HK-2 (cell line): ENCODE measurements around the gene ABHD8.
A peak's percentile ranks its signal among the peaks of the same experiment; 100 is the strongest.
"Not testable (repeated sequence)": the region's sequence is repeated elsewhere in the genome, so short reads cannot be mapped to it uniquely, and the experiment has no call there.

Experiments used
- DNase-seq: peaks from one replicate; pipeline ENCODE4 v3.0.0-alpha.2; 2018; ENCODE audit not compliant: unreplicated experiment

ABHD8 gene

DNA sequence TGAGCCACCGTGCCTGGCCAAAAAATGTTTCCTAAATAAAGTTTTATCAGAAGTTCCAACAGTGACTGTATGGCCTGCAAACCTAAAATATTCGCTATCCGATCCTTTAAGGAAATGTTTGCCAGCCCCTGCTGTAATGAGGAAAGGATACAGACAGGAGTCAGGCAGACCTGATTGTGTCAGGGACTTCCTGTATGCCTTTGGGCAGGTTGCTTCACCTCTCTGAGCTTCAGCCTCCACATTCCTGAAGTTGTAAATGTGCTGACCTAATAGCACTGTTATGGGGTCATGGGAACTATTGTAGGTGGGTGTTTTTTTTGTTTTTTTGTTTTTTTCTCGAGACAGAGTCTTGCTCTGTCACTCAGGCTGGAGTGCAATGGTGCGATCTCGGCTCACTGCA lies 6.2 kb downstream of the ABHD8 start:
- no peak for DNase-seq

DNA sequence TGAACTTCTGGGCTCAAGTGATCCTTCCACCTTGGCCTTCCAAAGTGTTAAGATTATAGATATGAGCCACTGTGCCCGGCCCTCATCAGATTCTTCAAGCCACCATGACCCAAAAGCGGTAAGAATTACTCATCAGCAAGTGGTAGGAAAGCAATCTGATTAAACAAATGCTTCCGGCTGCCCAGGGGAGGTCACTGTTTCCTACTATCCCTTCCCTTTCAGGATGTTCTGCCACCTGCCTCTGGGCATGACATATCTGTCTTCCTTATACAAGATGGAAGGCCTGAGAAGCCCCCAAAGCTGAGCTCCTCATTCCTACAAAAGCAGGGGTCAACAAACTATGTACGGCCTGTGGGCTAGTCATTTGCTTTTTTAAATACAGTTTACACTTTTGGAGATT lies 7.0 kb downstream of the ABHD8 start:
- peak; percentile 55 for DNase-seq

DNA sequence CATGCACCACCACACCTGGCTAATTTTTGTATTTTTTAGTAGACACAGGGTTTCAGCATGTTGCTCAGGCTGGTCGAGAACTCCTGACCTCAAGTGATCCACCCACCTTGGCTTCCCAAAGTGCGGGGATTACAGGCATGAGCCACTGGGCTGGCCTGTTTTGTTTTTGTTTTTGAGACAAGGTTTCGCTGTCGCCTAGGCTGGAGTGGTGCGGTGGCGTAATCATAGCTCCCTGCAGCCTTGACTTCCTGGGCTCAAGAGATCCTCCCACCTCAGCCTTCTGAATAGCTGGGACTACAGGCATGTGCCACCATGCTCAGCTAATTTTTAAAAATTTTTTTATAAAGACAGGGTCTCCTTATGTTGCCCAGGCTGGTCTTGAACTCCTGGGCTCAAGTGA lies 7.7 kb downstream of the ABHD8 start:
- not testable (repeated sequence) for DNase-seq

DNA sequence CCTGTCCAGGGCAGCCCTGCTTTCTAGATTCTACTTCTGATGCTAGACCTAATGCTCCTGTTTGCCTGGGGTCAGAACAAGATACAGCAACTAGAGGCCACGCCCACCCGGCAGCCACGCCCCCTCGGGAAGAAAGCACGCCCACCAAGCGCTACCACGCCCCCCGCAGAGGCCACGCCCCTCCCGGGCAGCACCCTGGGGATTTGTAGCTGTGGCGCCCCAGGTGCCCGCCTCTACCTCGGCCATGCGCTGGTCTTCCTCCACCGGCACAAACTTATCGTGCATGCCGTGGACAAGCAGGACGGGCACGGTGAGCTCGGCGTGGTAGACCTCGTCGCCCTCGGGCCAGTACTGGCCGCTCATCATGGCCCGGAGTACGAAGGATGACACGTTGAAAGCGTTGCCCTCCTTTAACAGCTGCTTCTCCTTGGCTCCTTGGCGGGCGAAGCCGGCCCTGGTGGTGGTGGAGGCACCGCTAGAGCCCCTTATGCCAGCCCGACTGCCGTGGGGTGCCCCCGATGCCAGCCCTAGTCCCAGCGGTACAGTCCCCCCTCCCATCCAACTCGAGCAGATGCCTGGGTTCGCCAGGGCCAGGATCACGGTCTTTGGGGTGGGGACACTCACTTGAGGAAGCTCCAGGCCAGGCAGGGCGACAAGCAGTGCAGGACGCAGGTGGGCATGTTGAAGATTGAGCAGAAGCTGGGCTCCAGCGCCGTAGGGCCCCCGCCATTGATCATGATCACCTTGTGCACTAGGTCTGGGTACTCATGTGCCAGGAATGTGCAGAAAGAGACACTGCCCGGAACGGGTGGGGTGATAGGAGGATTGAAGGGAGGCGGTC lies 9.0 kb downstream of the ABHD8 start:
- no peak for DNase-seq

DNA sequence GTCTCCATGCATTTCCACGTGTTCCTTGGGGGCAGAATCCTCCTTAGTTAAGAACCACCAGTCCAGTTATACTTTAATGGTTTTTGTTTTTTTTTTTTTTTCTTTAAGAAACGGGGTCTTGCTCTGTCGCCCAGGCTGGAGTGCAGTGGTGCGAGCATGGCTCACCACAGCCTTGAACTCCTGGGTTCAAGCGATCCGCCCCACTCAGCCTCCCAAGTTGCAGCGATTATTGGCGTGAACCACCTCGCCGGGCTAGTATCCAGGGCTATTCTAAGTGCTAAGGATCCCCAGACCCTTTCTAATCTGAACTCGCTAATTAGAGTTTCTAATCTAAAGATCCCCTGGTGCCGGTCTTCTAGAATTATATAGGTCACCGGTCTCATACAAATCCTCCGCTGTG lies 9.6 kb downstream of the ABHD8 start:
- no peak for DNase-seq

DNA sequence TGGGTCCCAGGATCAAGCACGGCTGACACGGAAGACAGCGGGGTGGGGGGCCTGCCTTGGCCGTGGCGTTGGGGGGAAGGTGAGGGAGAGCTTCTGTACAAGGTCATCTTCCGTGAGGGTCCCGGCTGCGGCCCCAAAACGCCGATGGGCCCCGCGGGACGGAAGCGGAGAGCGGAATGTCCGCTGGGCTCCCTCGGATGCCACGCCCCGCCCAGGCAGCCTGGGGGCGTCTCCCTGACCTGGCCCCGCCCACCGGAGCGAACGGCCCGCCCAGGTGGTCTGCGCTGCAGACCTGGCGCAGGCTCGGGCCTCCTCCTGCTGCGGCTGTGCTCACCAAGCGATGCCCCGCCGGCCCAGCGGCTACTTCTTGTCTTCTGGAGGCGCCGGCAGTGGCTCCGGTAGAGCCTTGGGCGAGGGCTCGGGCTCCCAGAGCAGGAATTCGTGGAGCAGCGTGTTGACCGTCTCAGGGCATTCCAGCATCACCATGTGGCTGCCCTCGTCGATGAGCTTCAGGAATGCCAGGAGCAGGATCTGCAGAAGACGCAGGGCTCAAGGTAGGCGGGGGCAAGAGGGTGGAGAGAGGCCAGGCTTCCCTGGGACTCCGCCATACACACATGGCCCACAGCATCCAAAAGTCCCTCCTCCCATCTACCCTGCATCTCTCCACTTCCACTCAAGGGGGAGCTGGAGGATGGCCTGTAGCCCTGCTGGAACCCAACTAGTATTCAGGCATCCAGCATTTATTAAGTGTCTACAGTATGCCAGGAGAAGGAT lies 10.7 kb downstream of the ABHD8 start:
- DNase-seq: peak; percentile 18

DNA sequence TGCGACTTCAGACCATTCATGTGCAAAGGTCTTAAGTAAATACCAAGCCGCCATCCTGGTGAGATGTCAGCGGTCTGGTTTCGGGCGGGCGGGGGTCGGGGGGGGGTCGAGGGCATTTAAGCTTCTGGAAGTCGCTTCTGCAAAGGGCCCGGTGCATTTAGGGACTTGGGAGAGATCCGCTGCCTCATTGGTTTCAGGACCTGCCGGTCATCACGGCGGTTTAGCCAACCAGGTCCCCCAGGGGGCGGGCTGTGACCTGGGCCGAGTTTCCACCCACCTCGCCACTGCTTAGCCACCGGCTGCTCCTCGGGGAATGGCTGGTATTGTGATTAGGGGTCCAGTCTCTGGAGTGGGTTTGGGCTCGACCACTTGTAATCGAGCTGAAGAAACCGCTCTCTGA lies 13.7 kb downstream of the ABHD8 start:
- no peak for DNase-seq

DNA sequence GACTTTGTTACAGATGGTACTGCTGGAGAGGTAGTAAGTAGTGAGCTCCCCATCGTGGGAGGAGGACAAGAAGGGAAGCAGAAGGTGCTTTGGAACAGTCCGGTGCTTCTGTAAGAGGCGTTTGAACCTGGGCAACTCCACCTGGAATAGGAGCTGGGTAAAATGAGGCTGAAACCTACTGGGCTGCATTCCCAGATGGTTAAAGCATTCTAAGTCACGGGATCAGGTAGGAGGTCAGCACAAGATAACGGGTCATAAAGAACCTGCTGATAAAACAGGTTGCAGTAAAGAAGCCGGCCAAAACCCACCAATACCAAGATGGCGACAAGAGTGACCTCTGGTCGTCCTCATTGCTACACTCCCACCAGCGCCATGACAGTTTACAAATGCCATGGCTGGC lies 16.5 kb downstream of the ABHD8 start:
- no peak for DNase-seq

DNA sequence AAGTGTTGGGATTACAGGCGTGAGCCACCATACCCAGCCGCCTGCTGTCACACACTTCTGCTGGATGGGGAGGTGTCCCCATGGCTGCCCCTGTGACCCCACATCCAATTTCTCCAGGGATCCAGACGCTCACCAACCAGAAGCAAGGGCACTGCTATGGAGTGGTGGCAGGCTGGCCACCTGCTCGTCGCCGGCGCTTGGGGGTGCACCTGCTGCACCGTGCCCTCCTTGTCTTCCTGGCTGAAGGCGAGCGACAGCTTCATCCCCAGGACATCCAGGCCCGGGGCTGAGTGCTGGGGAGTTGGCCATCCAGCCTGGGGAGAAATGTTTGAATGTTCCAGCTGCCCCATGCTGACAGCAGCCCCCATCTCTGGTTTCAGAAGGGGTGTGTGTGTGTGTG lies 17.0 kb downstream of the ABHD8 start:
- DNase-seq: no peak

DNA sequence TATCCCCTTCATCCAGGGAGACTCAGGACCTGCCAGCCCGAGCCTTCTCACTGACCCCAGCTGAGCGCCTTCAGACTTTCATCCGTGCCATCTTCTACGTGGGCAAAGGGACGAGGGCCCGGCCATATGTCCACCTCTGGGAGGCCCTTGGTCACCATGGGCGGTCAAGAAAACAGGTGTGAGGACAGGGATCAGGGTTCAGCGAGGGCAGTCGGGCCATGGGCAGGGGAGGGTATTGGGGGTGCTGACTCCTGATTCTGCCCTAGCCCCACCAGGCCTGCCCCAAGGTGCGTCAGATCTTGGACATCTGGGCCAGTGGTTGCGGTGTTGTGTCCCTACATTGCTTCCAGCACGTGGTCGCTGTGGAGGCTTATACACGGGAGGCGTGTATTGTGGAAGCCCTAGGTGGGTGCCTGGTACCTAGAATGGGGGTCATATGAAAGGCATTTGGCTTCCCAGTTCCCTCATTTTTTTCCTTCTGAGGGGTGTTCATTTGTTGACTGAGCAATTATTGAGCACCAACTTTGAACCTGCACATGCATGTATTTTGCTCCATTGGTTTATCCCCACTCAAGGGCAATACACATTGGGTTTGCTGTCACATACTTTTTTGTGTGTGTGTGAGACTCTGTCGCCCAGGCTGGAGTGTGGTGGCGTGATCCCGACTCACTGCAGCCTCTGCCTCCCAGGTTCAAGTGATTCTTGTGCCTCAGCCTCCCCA lies 17.6 kb downstream of the ABHD8 start:
- DNase-seq: no peak

DNA sequence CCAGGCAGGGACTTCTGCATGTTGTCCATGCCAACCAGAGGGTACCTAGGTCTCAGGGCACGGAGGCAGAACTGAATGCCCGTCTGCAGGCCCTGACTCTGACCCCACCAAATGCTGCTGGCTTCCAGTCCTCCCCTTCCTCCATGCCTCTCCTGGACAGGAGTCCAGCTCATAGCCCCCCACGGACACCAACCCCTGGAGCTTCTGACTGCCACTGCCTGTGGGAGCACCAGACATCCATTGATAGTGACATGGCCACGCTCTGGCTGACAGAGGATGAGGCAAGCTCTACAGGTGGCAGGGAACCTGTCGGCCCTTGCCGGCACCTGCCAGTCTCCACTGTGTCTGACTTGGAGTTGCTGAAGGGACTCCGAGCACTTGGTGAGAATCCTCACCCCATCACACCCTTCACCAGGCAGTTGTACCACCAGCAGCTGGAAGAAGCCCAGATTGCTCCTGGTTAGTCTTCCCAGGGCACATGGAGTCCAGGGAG lies 19.7 kb downstream of the ABHD8 start:
- no peak for DNase-seq

DNA sequence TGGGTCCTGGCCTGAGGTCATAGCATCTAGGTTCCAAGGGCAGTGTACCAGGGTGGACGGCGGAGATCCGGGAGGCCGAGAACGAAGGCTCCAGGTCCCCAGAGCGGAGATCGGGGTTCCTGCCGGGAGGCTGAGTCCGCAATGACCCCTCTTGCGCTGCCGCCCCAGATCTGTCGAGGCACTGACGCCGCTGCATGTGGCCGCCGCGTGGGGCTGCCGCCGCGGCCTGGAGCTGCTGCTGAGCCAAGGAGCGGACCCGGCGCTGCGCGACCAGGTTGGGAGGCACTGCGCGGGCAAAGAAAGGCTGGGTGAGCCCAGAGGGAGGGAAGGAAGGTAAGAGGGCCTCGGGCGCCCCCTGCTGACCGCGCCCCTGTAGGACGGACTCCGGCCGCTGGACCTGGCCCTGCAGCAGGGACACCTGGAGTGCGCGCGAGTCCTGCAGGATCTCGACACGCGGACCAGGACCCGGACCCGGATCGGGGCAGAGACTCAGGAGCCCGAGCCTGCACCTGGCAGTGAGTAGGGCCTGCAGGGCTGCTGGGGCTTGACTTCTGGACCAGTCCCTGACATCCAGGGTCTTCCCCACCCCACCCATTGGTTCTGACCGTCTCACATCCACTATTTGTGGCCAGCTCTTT lies 20.6 kb downstream of the ABHD8 start:
- peak; percentile 96 for DNase-seq

DNA sequence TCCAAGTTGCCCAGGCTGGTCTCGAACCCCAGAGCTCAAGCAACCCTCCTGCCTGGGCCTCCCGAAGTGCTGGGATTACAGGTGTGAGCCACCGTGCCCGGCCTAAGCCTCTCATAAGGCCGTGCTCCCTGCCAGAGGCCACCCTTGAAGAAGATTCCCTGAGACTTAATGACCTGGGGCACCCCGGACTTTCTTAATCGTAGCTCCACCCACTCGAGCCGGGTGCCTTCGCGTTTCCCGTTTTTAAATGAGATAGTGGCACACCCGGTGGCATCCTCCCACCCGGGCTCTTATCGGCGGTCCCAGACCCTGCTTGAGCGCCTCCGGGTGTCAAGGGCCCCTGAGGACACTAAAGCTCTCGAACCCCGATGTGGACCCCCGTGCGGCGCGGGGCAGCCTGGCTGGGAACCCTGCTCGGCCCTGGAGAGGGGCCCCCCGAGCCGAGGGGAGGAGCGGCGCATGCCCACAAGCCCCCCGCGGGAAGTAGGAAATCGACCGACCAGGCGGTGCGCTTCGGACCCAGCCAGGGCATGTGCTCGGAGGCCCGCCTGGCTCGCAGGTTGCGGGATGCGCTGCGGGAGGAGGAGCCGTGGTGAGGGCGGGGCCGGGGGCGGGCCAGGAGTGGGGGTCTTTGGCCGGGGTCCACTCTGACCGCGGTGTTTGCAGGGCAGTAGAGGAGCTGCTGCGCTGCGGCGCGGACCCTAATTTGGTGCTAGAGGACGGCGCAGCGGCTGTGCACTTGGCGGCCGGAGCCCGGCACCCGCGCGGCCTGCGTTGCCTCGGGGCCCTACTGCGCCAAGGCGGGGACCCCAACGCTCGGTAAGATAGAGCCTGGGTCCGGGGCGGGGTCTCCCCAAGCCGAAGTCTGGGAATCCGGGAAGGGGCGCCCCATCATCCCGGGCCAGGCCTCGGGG lies 21.6 kb downstream of the ABHD8 start, which contains the start of gene ANKLE1:
TSS of gene ANKLE1 (plus strand) at position 511 of the 914 bp plus-strand sequence. CDS start at position 531, 20 bp downstream.
- DNase-seq: peak; percentile 80

DNA sequence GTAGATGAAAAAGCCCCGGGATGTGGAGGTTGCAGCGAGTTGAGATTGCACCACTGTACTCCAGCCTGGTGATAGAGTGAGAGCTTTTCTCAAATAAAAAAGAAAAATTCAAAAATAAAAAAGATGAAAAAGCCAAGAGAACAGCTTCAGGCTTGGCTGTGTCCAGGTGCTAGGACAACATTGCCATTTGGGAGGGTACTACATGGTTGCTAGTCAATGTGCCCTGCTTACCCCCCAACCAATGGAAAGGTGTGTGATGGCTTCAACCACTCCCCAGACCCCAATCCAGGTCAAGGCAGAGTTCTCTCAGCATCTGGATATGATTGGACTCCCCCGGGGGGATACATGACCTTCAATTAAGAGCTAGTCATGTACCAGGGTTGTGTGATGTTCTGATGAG lies 23.8 kb downstream of the ABHD8 start:
- no peak for DNase-seq

DNA sequence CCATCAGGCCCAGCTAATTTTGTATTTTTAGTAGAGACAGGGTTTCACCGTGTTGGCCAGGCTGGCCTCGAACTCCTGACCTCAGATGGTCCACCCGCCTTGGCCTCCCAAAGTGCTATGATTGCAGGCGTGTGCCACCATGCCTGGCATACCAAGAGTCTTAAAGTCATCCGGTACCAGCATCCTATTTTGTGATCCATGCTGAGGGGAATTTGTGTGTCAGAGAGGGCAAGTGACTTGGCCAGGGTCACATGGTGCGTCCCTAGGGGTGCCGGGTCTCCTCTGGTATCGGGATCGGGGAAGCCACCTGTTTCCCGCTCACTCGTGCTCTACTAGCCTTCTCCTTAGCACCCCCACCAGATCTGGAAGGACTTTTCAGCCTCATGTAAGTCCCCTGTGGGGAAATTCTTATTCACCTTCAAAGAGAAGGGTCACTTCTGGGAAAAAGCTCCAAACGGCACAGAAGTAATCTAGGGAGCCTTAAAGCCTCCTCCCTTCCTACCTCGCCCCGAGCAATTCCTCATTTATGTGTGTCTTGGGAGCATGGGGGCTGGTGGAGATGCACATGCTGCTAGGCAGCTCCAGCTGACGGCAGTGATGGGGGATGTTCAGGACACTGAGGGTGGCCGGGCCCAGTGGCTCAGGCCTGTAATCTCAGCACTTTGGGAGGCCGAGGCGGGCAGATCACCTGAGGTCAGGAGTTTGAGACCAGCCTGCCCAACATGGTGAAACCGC lies 27.6 kb downstream of the ABHD8 start:
- DNase-seq: no peak

DNA sequence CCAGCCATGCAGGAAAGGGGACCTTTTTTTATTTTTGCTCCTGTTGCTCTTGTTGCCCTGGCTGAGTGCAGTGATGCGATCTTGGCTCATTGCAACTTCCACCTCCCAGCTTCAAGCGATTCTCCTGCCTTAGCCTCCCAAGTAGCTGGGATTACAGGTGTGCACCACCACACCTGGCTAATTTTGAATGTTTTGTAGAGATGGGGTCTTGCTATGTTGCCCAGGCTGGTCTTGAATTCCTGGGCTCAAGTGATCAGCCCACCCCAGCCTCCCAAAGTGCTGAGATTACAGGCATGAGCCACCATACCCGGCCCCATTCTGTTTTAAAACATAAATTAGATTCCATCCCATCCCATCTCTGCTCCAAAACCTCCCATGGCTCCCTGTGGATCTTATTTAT lies 28.3 kb downstream of the ABHD8 start:
- DNase-seq: not testable (repeated sequence)

DNA sequence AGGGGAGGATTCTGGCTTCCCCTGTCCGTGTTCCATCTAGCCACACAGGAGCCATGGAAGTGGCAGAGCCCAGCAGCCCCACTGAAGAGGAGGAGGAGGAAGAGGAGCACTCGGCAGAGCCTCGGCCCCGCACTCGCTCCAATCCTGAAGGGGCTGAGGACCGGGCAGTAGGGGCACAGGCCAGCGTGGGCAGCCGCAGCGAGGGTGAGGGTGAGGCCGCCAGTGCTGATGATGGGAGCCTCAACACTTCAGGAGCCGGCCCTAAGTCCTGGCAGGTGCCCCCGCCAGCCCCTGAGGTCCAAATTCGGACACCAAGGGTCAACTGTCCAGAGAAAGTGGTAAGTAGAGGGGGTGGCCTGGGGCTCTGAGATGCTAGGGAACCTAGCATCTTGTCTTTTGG lies 34.5 kb downstream of the ABHD8 start:
- DNase-seq: no peak

DNA sequence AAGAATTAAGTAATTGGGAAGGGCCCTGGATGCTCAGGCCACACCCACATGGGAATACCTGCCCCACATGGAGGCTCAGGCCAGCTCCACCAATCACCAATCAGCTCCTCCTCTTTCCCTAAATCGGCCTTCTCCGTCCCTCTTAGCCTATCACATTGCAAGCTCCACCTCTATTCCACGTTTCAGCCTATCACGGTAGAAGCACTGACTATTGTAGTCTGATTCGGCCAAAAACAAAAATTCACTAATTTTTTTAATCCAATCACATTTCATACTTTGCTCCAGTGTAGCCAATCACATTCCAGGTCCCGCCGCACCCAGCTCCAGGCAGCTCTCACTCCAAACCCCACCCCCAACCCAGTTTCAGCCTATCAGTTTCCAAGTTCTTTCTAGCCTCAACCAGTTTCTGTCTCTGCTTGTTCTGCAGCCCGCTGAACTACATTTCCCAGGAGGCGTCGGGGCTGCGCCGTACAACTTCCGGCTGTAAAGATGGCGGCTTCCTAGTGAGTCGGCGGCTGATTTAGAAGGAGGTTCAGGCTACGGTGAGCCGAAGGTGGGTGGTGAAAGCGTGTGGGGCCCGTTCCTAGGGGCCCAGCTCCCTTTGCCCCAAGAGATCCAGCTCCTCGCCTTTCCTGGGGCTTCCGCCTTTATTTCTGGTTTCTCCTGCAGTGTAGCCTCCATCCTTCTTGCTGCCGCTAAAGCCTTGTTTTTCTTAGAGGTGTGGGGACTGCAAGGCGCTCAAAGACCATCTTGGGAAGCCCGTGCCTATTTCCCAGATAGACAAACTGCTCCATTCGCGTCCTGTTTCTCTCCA lies 36.0 kb downstream of the ABHD8 start, which contains the start of gene BABAM1:
TSS of gene BABAM1 (plus strand) at position 469 of the 814 bp plus-strand sequence. CDS start 1,364 bp downstream, outside the sequence.
- peak; percentile 97 for DNase-seq

DNA sequence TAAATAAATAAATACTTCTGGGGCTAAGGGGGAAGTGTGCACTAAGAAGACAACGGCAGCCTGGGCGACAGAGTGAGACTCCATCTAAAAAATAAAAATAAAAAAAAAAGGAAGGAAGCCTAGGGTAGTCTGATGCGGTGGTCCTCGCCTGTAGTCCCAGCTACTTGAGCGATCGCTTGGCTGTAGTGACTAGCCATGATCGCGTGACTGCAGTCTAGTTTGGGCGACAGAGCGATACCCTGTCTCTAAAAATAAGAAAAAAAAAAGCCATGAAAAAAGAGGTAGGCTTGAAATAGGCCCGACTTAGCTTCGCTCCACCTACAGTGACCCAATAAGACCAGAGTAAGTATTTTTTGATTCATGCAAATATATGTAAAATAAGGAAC lies 36.6 kb downstream of the ABHD8 start:
- DNase-seq: no peak
